ENCODE data around the gene TTLL9.
"Not testable (repeated sequence)": the region's sequence is repeated elsewhere in the genome, so short reads cannot be mapped to it uniquely, and the experiment has no call there.

Gene TTLL9

DNA sequence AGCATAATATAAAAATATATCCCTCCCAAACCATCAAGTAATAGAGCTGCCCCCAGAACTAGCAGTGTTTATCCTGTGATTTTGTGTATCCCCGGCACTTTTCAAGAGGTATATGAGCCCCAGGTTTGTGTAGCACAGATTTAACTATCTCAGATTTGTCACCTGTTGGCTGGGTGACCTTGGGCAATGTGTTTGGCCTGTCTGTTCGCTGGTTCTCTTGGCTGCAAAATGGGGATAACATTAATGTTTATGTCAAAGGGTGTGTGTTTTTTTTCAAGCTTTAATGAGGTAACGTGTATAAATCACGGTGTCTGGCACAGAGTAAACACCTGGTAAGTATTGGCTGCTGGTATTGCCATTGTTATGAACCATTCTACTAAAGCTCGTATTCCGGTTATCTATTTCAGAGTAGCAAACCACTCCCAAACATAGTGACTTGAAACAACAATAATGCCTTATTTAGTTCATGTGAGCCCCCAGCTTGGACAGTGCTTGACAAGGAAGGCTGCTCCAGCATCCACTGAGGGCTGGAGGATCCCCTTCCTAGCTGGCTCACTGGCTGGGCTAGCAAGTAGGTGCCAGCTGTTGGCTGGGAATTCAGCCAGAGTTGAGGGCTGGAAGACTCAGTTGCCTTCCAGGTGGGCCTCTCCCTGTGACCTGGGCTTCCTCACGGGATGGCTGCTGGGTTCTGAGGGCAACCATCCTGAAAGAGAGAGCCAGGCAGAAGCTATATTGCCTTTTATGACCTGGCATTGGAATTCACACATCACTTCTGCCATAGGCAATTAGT is 45.3 kb downstream of the TTLL9 start:
- in situ Hi-C loops (cut with HindIII; ENCODE audit: low sequenced_read_pairs) = no loop called here

DNA sequence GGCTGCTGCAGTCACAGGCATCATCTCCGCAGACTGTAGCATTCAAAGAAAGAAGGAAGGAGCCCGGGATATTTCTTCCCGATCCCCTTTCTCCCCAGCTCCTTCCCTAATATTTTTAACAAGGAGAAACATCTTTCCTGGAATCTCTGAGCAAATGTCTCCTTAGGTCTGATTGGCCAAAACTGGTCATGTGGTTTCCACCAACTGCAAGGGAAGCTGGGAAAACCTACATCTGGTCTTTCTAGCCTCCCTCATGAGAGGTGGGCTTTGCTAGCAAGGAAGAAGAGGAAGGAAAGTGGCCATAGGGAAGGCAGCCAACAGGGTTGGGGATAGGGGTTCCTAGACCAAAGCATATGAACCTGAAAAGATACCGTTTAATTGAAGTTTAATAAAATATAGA is 46.3 kb downstream of the TTLL9 start:
- in situ Hi-C loops (cut with HindIII; ENCODE audit: low sequenced_read_pairs) = no loop called here

DNA sequence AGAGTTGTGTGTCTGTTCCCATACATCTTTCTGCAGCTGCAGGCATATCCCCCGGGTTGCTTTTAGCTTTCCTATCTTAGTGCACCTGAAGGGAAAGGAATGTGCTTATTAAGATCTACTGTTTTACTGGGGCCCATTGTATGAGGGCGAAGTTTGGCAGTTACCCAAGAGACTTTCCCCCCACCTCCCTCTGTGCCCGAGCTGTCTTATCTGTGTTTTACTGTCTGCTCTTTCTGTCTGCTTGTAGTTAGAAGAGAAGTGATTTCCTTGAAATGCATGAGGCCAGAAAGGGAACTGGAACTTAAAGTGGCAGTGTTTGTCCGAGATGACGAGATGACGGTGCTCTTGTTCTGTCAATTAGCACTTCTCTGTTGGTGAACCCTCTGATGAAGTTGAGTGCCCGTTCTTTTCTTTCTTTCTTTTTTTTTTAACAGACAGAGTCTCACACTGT is 47.6 kb downstream of the TTLL9 start:
- in situ Hi-C loops (cut with HindIII; ENCODE audit: low sequenced_read_pairs) = not testable (repeated sequence)

DNA sequence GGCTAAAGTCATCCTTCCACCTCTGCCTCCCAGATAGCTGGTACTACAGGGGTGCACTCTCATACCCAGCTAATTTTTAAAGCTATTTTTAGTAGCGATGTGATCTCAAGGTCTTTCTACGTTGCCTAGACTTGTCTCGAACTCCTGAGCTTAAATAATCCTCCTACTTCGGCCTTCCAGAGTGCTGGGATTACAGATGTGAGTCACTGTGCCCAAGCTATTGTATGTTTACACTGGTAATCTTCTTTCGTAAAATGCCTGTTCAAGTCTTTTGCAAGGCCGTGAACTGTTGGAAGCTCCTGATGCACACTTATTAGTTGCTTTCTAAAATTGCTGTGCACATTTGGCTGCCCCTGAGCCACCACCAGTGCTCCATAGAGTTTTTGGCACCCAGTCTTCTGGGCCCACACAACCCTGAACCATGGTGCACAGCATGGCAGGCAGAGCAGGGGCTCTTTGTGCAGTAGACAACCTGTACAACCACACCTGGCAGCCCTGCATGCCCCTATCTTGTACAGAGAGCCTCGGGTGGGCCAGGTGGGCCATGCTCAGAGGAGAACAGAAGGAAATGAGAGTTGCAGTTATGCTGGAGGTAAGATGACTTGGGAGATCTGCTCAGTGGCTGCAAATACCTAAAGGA is 48.2 kb downstream of the TTLL9 start:
- in situ Hi-C loops (cut with HindIII; ENCODE audit: low sequenced_read_pairs) = no loop called here

DNA sequence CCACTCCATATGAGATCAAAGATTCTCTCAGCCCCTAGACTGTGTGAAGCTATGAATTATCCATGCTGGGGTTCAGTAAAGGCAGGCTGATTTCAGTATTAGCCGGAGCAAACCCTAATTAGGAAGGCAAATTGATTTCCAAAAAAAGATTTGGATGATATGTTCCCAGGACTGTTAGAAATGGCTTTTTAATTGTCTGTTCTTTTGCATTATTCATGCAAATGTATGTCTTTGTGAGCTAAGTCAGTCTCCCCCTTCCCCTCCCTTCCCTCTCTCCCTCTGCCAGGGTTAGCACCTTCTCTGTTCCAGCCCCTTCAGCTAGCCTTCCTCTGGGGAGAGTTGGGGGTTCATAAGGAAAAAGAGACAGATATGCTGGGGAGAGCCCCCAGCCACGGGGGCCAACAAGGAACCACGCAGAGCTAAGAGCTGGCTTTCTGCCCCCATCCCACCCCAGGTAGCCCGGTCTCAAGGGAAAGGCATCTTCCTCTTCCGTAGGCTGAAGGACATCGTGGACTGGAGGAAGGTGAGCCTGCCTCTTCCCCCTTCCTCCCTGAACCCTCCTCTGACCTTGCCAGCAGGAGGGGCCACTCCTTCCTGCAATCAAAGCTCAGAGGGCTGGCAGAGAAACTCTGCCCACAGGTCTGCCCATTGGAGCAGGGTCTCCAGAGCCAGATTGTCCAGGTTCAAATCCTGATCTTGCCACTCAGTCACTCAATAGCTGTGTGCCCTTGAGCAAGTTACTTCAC is 49.1 kb downstream of the TTLL9 start:
- in situ Hi-C loops (cut with HindIII; ENCODE audit: low sequenced_read_pairs) = no loop called here

DNA sequence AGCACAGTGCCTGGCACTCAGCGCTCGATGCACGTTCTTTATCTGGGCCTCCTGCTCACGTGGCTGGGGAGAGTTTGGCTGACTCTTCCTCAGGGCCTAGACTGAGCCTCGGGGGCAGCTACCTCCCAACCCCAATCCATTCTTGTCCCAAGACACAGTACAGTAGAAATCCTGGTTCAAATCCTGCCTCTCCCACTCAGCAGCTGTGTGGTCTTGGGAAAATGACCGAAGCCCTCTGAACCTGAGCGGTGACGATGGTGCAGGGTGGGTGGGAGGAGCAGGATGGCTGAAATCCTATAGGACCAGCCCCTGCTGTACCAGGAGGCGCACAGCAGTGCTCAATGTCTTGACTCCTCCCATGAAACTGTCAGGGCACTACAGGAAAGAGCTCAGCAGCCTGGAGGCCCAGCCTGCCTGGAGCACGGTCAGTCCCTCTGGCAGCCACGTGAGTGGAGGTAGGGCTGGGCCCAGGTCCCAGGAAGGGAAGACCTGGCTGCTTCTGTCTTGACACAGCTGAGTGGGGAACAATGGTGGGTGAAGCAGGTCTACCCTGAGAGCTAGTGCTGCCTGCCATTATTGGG is 49.9 kb downstream of the TTLL9 start:
- in situ Hi-C loops (cut with HindIII; ENCODE audit: low sequenced_read_pairs) = no loop called here

DNA sequence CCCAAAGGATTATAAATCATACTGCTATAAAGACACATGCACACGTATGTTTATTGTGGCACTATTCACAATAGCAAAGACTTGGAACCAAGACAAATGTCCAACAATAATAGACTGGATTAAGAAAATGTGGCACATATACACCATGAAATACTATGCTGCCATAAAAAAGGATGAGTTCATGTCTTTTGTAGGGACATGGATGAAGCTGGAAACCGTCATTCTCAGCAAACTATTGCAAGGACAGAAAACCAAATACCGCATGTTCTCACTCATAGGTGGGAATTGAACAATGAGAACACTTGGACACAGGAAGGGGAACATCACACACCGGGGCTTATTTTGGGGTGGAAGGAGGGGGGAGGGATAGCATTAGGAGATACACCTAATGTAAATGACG is 51.0 kb downstream of the TTLL9 start:
- in situ Hi-C loops (cut with HindIII; ENCODE audit: low sequenced_read_pairs) = not testable (repeated sequence)

DNA sequence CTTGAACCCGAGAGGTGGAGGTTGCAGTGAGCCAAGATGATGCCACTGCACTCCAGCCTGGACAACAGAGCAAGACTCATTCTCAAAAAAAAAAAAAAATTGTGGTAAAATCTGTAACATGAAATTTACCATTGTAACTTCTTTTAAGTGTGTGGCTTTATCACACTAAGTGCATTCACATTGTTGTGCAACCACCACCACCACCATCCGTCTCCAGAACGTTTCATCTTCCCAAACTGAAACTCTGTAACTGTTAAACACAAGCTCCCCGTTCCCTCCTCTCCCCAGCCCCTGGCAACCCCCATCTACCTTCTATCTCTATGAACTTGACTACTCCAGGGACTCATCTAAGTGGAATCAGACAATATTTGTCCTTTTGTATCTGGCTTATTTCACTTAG is 51.7 kb downstream of the TTLL9 start:
- in situ Hi-C loops (cut with HindIII; ENCODE audit: low sequenced_read_pairs) = no loop called here

DNA sequence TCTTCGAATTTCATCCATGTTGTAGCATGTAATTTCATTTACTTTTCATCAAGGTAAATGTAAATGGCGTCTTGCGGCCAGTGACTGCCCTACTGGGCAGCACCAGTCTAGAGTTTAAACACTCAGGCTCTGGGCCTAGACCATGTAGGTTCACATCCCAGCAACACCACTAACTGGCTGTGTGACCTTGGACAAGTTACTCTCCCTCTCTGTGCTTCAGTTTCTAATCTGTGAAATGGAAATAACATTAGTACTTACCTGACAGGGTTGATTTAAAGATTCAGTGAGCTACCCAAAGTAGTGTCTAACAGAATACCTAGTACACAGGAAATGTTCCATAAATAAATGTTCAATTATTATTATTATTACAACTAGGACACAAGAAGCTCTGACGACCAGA is 52.2 kb downstream of the TTLL9 start:
- in situ Hi-C loops (cut with HindIII; ENCODE audit: low sequenced_read_pairs) = no loop called here

DNA sequence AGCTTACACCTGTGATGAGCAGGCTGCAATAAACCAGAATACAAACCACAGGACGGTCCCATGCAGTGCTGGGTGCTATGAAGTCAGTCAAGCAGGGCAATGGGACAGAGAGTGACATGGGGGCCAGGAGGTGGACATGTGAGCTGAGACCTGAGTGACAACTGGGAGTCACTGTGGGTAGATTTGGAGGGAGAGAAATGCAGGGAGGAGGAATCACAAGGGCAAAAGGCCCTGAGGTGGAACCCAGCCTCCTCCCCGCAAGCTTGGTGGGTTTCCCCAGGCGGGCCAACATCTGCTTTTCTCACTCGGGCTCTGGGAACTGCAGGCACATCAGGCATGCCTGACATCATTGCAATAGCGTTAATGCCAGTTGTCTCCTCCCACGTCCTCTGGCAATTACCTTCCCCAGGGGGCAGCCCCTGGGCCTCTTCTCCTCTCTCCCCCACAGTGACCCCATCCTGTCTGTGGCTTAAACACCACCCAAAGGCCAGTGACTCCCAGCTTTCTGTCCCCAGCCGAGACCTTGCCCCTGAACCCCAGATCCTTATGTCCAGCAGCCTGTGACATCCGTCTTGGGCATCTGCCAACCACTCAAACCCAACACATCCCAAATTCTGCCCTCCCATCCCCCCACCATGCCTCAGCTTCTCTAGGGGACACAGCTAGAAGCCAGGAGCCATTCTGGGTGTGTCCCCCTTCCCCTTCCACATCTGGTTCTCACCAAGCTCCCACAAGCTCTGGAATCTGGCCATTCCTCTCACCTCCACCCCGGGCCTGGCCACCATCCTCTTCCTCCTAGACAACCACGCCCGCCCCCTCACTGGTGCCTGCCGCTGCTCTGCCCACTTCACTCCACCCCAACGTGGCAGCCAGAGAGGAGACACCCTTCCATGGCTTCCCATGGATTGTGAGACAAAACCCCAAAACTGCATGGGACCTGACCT is 53.2 kb downstream of the TTLL9 start:
- in situ Hi-C loops (cut with HindIII; ENCODE audit: low sequenced_read_pairs) = no loop called here

DNA sequence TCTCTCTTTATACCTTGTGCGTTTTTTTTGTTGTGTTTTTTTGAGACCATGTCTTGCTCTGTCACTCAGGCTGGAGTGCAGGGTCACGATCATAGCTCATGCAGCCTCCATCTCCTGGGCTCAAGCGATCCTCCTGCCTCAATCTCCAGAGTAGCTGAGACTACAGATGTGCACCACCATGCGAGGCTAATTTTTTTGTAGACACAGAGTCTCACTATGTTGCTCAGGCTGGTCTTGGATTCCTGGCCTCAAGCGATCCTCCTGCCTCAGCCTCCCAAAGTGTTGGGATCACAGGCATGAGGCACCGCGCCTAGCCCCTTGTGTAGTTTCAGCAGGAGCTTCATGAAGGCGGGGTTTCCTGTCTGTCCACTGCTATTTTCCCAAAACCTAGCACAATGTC is 54.1 kb downstream of the TTLL9 start:
- in situ Hi-C loops (cut with HindIII; ENCODE audit: low sequenced_read_pairs) = no loop called here

DNA sequence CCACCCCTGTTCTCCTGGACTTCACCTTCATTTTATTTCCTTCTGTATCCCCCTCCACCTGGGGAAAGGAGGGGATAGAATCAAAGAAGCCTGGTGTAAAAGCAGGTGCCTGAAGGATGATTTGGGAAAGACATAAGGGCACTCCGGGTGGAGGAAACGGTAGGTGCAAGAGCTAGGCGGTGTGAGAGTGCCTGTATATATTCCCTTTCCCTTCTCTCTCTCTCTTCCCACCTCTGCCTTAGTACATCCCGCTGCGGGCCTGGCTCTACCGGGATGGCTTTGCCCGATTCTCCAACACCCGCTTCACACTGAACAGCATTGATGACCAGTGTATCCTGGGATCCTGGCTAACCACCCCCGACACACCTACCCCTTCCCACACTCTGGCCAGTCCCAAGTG is 55.2 kb downstream of the TTLL9 start:
- in situ Hi-C loops (cut with HindIII; ENCODE audit: low sequenced_read_pairs) = no loop called here

DNA sequence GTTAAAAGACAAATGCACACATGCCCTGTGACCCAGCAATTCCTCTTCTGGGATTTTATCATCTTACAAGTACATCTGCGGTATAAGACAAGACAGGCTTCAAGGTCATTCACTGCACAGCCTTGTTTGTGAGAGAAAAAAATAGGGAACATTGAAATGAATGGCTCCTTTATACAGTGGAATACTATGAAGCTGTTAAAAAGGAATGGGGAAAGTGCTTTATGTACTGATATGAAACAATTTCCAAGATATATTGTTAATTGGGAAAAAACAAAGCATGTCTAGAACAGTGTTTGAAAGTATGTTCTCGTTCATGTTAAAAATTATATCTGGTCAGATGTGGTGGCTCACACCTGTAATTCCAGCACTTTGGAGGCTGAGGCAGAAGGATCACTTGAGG is 56.1 kb downstream of the TTLL9 start:
- in situ Hi-C loops (cut with HindIII; ENCODE audit: low sequenced_read_pairs) = no loop called here

DNA sequence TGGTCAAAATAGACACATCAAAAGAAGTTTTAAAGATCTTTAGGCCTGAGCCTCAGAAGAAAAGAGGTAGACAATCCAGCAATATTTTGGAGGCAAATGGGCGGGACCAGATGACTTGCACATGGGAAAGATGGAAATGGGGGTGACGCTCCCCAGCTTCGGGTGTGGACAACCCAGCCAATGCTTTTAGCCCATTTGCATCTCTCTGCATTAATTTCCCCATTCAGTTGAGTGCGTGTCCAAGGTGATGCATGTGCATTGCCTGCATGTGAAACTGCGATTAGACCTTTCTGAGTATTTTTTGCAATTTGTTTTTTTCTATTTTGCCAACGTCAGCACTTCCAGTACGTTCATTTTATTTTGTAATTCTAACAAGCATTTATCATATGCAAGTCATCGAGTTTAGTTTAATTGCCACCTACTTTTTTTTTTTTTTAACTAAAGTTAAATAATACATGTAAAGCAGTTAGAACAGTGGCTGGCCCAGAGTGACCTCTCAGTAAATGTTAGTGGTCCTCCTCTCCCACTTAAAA is 57.3 kb downstream of the TTLL9 start:
- in situ Hi-C loops (cut with HindIII; ENCODE audit: low sequenced_read_pairs) = no loop called here

DNA sequence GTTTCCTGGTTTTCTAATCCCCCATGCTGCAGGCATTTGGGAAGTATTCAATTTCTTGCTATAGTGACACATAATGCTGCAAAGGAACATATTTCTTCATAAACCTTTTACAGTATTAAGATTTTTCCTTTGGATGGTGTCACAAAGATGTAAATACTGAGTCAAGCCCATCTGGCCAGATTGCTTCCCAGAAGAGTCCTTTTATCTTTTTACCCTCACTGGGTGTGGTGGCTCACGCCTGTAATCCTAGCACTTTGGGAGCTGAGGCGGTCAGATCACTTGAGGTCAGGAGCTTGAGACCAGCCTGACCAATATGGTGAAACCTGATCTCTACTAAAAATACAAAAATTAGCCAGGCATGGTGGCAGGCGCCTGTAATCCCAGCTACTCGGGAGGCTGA is 59.2 kb downstream of the TTLL9 start:
- in situ Hi-C loops (cut with HindIII; ENCODE audit: low sequenced_read_pairs) = not testable (repeated sequence)

DNA sequence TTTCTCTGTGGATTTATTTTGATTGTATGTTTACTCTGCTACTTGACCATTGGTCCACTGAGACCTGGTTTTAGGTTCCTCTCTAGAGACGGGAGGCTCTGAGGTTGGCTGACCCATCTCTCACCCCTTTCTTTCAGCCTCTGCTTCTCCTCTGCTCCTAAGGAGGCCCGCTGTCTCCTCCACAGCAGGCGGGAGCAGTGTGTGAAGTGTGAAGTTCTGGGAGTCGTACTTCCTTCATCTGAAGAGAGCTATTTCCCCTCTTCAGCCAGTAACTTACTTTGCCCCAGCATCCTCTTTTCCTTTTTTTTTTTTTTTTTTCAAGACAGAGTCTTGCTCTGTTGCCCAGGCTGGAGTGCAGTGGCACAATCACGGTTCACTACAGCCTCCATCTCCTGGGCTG is 60.3 kb downstream of the TTLL9 start:
- in situ Hi-C loops (cut with HindIII; ENCODE audit: low sequenced_read_pairs) = no loop called here

DNA sequence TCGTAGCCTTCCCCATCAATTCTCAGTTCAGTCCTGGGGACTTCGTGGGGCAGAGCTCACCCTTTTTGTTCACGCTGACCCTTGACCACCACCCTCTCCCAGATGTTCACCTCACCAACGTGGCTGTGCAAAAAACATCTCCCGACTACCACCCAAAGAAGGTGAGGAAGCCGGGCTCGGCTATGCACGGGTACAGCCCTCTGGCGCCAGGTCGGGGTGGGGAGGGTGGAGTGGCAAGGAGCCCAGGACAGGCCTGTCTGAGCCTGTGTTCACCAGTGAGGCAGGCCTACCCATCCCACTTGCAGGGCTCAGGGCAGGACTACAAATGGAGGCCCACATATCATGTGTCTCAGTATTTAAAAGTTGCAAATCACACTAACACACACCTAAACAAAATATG is 63.3 kb downstream of the TTLL9 start:
- in situ Hi-C loops (cut with HindIII; ENCODE audit: low sequenced_read_pairs) = no loop called here

DNA sequence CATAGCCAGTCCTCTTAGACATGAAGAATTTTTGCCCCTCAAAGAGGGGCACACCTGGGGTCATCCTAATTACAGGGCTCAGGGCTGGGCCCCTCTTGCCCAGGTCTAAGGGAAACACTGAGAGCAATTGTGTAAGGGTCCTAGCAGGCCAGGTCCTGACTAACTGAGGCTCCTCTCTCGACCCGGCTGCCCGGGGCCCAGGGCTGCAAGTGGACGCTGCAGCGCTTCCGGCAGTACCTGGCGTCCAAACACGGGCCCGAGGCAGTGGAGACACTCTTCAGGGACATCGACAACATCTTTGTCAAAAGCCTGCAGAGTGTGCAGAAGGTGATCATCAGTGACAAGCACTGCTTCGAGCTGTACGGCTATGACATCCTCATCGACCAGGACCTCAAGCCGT is 64.1 kb downstream of the TTLL9 start:
- in situ Hi-C loops (cut with HindIII; ENCODE audit: low sequenced_read_pairs) = no loop called here

DNA sequence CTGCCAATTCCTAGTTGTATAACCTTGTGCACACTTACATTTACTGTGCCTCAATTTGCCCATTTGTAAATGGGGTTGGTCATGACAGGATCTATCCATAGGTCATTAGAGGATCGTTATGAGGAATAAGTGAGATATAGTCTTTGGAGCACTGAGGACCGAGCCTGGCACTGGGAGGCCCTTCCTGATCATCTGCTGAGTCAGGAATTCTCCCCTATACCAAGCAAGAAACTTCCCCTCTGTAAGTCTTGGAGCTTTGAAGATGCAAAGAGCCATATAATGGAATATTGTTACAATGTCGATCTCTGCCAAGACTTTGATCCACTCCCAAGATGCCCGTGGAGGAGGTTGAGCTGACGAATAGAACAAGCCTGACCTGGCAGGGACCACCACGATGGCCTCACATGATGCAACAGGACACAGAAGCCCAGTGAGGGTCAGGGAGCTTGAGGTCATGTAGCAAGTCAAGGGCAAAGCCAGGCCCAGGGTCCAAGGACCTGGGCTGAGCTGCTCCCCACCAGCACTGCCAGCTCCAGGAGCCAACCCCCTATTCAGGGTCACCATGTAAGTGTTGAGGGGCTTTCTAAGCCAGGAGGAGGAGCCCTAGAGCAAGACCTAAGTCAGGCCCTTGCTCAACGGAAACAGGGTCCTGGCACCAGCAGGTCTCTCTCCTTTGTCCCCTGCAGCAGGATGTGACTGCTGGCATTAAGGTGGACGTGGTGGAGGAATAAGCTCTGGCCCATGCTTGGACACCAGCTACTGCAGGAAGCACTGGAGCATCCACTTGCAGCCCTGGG is 64.7 kb downstream of the TTLL9 start:
- in situ Hi-C loops (cut with HindIII; ENCODE audit: low sequenced_read_pairs) = no loop called here

All from DLD1 (cell line).